HPDE6-E6E7 (cell line): ENCODE results near the gene KRTAP19-4.
"Not testable (repeated sequence)": the region's sequence is repeated elsewhere in the genome, so short reads cannot be mapped to it uniquely, and the experiment has no call there.

Experiments
- DNase-seq: peaks from one replicate; pipeline ENCODE4 v3.0.0; 2011; ENCODE audit warnings: missing footprints; ENCODE audit errors: extremely low spot score

KRTAP19-4 gene, protein sequence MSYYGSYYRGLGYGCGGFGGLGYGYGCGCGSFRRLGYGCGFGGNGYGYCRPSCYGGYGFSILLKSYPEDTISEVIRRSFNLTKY

DNA sequence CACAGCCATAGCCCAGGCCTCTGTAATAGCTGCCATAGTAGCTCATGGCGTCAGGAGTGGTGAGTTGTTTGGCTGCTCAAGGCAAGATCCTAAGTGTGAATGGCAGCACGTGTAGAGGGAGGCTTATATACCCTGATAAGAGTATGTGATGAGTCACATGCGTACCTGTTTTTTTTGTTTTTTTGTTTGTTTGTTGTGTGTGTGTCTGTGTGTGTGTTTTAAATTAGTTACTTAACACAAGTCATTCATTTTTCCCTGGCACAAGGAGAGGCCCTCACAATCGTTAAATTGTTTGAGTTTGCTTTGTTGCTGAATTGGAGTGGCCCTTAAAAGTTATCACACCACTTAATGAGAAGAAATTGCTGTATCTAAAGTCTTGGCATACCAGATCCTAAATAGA, at the start of gene KRTAP19-4:
TSS of gene KRTAP19-4 (minus strand) at position 101 of the 400 bp plus-strand sequence. CDS start at position 46, 55 bp downstream.
- no peak for DNase-seq

DNA sequence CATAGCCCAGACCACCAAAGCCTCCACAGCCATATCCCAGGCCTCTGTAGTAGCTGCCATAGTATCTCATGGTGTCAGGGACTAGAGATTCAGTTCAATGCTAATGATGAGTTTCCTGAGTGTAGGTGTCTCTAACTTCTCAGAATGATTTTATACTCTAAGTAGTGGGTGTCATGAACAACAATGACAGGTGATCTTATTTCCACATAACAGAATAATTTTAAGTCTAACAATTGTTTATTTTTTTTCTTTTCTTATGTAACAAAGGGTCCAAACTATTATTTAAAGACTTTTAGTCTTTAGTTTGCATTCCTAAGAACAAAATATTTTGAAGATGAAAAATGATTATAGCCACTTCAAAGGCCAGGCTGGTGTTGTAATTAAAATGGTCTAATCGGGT, 44.8 kb upstream of the KRTAP19-4 start, which contains the start of gene KRTAP19-6:
TSS of gene KRTAP19-6 (minus strand) at position 101 of the 400 bp plus-strand sequence. CDS start at position 70, 31 bp downstream.
- no peak for DNase-seq

DNA sequence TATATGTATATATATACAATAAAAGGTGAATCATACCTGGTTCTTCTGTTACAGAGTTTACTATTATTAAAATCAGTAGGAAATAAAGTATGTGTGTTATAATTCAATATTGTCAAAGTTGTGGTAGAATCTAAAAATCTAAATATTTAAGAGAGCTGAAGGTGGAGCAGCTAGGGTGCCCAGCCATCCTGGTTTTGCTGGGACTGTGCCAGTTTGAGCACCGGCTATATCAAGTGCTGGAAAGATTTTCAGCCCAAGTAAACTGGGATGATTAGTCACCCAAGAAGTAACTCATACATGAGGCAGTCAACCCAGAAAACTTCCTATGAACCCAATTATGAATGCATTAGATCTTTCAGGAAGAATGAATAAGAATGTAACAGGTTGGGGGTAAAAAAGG, 21.9 kb upstream of the KRTAP19-4 start:
- DNase-seq: no peak

DNA sequence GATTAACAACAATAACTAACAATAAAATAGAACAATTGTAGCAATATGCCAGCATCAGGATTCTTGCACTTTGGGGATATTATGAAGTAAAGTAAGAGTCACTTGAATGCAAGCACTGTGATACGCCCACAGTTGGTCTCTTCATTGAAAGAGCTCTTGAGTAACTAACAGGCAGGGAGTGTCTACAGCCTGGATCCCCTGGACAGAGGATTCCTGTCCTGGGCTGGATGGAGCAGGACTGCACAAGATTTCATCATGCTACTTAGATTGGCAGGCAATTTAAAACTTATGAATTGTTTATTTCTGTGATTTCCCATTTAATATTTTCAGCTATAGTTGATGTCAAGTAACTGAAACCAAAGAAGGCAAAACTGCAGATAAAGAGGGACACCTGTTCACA, 18.7 kb upstream of the KRTAP19-4 start:
- DNase-seq: no peak

DNA sequence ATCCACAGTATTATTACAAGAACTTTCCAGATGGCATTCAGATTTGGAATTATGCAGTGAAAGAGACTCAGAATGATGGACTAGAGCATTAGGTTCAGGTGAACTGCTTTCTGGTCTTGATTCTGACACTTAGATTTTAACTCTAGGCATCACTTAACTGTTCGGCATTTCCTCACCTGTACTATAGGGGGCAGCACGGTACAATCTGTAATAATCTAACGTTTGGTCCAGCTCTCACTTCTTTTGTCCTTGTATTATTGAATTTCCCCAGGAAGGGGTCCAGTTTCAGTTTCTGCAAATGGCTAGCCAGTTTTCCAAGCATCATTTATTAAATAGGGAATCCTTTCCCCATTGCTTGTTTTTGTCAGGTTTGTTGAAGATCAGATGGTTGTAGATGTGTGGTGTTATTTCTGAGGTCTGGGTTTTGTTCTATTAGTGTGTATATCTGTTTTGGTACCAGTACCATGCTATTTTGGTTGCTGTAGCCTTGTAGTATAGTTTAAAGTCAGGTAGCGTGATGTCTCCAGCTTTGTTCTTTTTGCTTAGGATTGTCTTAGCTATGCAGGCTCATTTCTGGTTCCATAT, 8.7 kb upstream of the KRTAP19-4 start:
- not testable (repeated sequence) for DNase-seq

DNA sequence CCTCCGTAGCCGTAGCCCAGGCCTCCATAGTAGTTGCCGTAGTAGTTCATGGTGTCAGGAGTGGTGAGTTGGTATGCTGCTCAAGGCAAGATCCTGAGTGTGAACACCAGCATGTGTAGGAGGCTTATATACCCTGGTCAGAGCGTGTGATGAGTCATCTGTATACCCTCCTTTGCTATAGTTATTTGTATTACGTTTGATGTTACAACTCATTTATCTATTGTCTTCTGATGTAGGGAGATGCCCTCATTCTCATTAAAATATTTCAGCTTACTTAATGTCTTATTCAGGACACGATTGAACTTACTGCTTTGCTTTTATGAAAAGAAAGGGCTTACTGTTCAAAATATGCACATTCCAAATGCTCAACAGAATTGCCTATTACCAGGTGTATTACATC, 5.1 kb upstream of the KRTAP19-4 start, which contains the start of gene KRTAP19-5:
TSS of gene KRTAP19-5 (minus strand) at position 101 of the 400 bp plus-strand sequence. CDS start at position 50, 51 bp downstream.
- no peak for DNase-seq

DNA sequence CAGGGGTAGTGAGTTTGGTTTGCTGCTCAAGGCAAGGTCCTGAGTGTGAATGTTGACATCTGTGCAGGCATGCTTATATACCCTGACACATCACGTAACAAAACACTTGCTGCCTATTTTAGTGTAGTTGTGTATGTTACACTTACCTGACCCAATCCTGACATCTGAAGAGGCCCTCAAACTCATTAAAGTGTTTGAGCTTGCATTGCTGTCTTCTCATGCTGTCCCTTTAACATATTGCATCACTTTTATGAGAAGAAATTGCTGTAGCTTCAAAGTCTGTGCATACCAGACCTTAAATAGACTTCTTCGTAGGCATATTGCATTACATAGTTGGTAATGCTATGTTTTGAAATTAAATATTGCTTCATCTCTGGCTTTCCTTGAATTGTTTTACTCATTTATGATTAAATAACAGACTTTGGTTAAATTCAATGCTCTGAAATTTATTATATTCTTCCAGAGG, 5.0 kb downstream of the KRTAP19-4 start, which contains the start of gene KRTAP19-3:
TSS of gene KRTAP19-3 (minus strand) at position 51 of the 466 bp plus-strand sequence. CDS start 56 bp downstream, outside the sequence.
- no peak for DNase-seq

DNA sequence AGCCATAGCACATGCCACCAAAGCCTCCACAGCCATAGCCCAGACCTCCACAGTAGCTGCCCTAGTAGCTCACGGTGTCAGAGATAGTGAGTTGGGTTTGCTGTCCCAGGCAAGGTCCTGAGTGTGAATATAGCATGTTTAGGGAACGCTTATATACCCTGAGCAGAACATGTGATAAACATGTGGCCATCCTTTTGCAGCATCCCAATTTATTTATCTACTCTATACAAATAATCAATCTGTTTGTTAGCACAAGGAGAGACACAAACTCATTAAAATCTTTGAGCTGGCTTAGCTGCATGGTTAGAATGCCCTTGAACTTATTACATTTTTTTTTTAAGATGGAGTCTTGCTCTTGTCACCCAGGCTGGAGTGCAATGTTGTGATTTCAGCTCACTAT, 9.6 kb downstream of the KRTAP19-4 start, which contains the start of gene KRTAP19-2:
TSS of gene KRTAP19-2 (minus strand) at position 101 of the 400 bp plus-strand sequence. CDS start at position 13, 88 bp downstream.
- DNase-seq: no peak

DNA sequence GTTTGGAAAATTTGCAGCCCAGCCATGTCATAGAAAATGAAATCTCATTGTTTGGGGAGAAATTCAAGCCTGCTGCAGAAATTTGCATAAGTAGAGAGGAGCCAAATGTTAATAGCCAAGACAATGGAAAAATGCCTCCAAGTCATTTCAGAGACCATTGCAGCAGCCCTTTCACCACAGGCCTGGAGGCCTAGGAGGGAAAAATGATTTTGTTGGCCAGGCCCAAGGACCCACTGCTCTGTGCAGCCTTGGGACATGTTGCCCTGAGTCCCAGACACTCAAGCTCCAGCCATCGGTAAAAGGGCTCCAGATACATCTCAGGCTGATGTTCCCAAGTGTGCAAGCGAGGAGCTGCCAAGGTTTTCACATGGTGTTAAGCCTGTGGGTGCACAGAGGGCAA, 10.8 kb downstream of the KRTAP19-4 start:
- DNase-seq: no peak

DNA sequence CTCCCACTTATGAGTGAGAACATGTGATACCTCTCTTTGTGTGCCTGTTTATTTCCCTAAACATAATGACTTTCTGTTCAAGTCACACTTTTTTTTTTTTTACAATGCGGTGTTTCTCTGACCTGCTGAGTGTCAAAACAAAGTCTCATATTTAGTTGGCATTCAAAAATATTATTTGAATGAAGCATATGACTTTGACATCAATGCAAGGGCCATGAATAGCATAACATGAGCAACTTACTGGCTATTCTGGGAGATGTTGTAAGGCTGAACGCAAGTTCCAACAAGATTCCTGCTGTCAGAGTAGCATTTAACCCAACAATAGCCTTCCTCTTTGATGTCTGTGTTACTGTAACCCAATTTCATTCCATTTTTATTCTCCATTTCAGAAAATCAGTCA, 14.8 kb downstream of the KRTAP19-4 start:
- DNase-seq: no peak

DNA sequence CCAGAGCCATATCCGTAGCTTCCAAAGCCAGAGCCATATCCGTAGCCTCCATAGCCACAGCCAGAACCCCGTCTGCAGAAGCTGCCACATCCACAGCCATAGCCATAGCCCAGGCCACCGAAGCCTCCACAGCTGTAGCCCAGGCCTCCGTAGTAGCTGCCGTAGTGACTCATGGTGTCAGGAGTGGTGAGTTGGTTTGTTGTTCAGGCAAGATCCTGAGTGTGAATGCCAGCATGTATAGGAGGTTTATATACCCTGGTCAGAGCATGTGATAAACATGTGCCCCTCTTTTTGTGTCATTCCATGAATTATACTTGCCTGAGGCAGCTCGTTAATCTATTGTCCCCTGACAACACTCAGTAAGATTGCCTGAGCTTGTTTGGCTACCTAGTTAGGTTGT, 16.8 kb downstream of the KRTAP19-4 start, which contains the start of gene KRTAP19-1:
TSS of gene KRTAP19-1 (minus strand) at position 223 of the 400 bp plus-strand sequence. CDS start at position 173, 50 bp downstream.
- DNase-seq: no peak

DNA sequence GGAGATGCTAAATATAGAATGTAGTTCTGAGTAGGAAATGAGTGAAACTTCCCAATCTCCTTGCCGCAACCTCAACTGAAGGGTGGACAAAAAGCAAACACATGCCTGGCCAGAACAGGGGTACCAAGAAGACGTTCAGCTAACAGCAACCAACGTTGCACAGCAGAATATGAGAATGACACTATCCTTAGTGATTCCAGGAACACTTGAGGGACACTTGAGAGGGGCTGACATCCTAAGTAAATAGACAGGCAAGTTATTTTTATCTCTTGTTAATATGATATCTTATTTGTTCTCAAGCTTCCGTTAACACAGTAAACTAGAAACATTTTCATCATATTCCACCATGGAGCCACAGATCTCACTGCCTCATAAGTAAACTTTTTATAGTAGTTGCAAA, 17.7 kb downstream of the KRTAP19-4 start:
- DNase-seq: no peak

DNA sequence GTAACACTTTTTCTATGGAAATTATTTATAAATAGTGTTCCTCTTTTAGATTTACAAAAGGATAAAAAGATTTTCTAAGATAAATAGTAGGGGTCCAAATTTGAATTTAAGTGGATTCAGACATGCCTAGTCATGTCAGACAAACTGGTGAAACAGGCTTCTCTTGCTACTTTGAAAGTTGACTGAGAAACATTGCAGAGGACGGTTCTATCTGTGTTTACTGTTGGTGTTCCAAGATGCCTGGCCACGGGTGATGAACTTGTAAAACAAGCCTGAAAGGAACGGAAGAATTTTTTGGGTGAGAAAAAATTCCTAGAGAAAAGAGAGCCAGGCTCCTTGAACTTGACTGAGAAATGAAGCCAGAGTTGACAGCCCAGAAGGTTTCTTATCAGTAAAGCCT, 19.0 kb downstream of the KRTAP19-4 start:
- no peak for DNase-seq

DNA sequence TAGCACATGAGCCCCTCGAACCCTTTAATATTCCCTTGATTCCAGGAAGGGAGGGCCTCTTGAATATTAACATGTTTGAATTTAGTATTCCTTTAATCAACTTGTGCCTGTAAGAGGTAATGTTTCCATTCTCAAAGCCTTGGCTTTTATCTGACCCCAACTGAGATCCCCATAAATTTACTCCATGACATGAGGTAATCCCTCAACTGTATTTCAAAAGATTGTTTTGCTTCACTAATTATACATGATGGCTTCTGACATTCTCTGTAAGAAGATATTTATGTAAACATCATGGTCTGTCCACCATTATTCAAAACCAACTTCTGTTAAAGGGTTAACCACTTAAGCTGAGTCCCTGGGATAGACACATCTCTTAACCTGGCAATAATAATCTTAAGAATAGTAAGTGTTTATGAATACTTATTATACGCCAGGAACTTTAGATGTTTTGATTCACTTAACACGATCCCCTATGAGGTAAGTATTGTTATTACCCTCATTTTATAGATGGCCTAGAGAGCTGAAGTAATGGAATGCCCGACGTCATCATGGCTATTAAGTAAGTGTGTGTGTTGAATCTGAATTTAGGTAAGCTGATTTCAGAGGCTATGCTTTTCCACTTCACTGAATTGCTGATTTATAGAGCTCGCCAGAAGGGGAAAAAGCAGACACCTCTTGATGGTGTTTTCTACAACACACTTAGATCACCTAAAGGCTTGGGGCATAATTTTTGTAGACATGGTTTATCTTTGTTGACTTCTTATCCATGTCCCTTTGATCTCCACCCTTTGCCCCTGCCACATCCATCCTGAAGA, 27.9 kb downstream of the KRTAP19-4 start:
- no peak for DNase-seq

DNA sequence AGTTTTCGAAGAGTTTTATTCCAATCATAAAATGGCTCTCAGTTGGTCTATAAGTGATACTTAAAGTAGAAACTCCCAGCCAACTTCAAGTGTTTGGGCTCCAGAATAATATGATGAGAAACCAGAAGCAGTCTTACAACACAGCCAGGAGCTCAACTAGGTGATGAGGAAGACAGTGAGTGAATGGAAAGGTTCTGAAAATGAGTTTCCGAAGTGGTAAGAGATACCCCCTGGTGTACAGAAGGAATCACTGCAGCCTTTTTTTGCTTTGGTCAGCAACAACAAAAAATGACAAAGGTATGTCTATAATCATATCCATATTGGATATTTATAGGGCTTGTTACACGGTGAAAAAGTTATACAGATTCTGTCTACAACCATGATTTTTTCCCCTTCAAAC, 33.3 kb downstream of the KRTAP19-4 start:
- no peak for DNase-seq

DNA sequence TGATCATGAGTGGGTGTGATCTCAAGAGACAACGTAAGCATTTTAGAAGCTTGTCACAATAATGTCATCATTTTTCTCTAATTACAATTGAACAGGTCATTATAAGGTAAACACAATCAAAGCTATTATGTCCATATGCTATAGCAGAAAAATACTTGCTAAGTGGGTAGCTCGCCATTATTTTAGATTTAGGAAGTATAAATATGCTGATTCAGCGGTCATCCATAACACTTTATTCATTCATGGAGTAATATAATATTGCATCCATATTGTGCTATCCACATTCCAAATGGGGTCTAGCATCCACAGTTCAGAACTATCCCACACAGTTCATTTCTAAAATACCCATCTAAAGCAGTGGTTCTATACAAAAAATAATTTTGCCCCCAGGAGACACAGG, 48.5 kb downstream of the KRTAP19-4 start:
- no peak for DNase-seq

DNA sequence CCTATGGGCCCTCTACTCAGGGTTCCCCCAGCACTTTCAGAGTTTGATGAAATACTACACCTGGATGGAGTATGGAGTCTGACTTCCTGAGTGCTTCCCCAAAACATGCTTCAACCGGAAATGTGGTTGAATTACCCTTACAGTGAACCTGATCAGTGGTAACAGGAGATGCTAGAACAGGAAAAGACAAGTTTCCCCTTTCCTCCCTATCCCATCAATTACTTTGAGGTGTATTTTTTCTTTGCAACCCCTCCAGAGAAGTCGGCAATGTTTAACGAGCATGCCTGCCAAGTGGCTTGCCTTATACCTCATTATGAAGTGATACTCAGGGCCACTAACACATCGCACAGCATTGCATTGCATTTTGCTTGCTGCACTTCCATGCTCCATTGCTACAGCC, 49.9 kb downstream of the KRTAP19-4 start:
- DNase-seq: no peak
